WERI-Rb-1 (cell line): ENCODE results near the gene SRSF10.

Experiments
- DNase-seq: peaks from one replicate; pipeline ENCODE4 v3.0.0-alpha.2; 2020
- H3K27ac ChIP-seq: fragments of 250-450 bp; sonication (Bioruptor Pico); 2 replicates; pipeline ENCODE4 v1.5.1; 2020; ENCODE audit warnings: mild to moderate bottlenecking, moderate library complexity
- H3K27me3 ChIP-seq: fragments of 250-450 bp; sonication (Bioruptor Pico); 2 replicates; pipeline ENCODE4 v1.5.1; 2021; ENCODE audit warnings: mild to moderate bottlenecking, low read depth, moderate library complexity; ENCODE audit not compliant: insufficient read depth, severe bottlenecking
- H3K36me3 ChIP-seq: fragments of 250-450 bp; sonication (Bioruptor Pico); 2 replicates; pipeline ENCODE4 v1.5.1; 2020; ENCODE audit warnings: mild to moderate bottlenecking, moderate library complexity
- H3K4me3 ChIP-seq: 2 replicates; pipeline ENCODE4 v1.5.1; 2011; ENCODE audit warnings: low read depth, mild to moderate bottlenecking, control low read depth, low read length
- H3K9me3 ChIP-seq: fragments of 250-450 bp; sonication (Bioruptor Pico); 2 replicates; pipeline ENCODE4 v1.5.1; 2021; ENCODE audit warnings: mild to moderate bottlenecking, moderate library complexity; ENCODE audit not compliant: severe bottlenecking
- CTCF ChIP-seq: IDR thresholded peaks from 2 replicates; pipeline ENCODE4 v1.5.1; 2011; ENCODE audit warnings: low read depth, mild to moderate bottlenecking, control low read depth, inconsistent platforms, low read length

The SRSF10 gene

DNA sequence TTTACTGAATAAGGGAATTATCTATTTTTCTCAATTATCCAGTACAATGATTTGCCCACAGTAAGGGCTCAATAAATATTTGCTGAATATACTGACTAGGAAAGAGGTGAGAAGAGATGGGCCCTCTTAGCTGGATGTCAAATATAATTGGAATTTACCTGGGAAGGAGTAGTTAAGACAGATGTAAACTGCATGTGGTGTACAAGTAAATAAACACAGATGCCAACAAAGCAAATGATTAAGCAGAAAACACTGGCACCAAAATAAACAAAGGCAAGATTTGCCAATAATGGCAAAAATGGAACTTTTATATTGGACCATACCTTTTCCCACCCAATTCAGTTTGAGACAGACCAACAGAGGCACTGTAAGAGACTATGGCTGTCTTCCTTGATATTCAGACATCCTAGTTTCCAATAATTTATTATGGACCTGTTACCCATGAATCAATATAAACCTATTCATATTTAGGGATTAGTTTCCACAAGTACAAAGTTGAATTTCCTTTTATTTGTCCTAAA lies 13.1 kb downstream of the SRSF10 start:
- no peak for TF ChIP-seq CTCF
- Histone ChIP-seq H3K4me3 (no peak overlapping the region), H3K27ac (no peak overlapping the region), H3K27me3 (no peaks in the 10 kb centered on the region), H3K36me3 (peaks cover 81% of the 10 kb centered on the region), H3K9me3 (no peaks in the 10 kb centered on the region)
- DNase-seq: no peak

DNA sequence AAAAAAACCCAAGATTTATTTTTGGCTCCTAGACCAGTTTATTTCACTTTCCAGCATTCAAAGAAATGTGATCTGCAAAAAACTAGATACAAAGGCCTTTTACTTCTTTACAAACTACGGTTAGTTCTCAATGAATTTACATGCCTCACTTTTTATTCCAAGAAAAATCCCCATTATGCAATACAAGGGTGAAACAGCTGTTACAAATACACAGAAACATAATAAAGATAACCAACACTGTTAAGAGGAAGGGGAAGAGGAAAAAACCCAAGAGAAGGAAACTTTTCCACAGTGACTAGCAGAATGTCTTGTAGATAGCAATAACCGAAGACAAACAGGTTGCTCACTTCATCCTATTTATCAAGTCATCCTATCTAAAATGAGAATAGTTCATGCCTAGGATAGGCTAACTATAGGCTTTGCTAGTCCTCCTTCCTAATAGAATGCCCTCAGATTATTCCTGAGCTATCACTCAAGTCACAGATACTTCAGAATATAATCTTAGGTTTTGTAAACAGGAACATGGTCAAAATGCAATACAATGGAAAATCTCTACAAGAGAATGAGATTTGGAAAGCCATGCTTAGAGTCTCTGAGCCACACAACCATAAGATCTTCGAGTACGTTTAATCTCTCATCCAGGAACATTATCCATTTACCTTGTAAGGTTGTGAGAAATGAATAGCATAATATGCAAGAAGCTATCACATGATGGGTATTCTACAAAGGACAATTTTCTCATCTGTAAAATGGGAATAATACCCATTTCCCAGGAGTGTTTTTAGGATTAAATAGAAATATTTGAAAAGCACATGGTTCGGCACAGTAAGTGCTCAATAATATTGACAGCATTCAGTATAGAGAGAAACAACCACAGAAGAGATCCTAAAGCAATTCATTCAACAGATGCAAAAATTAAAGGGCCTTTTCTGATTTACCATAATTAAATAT lies 15.1 kb downstream of the SRSF10 start:
- TF ChIP-seq CTCF: no peak
- no peak for DNase-seq
- Histone ChIP-seq H3K9me3 (no peaks in the 10 kb centered on the region), H3K27me3 (no peaks in the 10 kb centered on the region), H3K4me3 (no peak overlapping the region), H3K27ac (no peak overlapping the region), H3K36me3 (peaks cover 73% of the 10 kb centered on the region)

DNA sequence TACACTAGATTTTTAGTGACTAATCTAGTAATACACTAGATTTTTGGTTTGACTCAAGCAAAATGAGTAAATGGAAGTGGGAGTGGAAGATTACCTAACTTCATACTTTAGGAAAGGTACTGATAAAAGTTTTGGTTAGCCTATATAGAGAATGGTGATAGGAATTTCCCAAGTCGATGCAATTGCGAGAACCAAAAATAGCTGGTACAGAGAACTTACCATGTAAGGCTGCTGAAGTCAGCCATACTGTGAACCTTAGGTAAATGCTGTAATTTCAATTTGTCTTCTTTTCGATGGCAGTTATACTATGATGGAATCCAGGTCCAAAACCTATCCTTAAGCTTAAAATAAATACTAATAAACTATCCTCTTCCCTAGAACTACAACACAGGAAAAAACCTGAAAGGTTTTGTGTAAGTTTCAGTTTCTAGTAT lies 15.9 kb downstream of the SRSF10 start:
- Histone ChIP-seq H3K27me3 (no peaks in the 10 kb centered on the region), H3K4me3 (no peak overlapping the region), H3K27ac (no peak overlapping the region), H3K36me3 (peaks cover 72% of the 10 kb centered on the region), H3K9me3 (no peaks in the 10 kb centered on the region)
- no peak for DNase-seq
- no peak for TF ChIP-seq CTCF

DNA sequence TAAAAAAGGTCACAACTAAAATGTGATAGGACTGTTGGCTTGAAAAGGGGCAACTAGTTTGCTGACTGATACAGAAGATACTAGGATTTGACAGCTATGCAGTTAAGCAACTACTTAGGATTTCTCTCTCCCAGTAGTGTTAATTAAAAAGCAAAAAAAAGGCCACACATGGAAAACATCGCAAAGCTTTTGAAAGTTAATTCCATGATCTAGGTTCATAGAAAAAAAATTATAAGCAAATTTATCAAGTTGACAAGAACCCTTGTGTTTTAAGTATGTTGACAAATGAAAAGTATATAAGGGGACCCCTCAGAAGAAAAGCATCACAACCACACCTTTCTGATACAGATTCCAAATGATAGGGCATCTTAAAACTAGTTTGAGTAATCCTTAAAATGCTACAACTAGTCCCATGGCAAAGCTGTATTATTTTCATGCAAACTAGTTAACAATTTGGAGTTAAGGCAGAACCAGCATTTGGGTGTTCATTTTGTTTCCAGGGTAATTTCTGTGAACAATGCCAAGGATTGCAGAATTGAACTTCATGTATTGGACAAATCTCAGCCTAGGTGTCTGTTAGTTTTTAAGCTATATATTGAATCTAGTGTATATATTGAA lies 16.4 kb downstream of the SRSF10 start:
- Histone ChIP-seq H3K27ac (no peak overlapping the region), H3K36me3 (peaks cover 67% of the 10 kb centered on the region)

More for the DNA sequence above, 16.4 kb downstream of the SRSF10 start:
- no peaks in the 10 kb centered on the region for H3K9me3 ChIP-seq
- no peak overlapping the region for H3K4me3 ChIP-seq
- DNase-seq: no peak
- no peaks in the 10 kb centered on the region for H3K27me3 ChIP-seq
- TF ChIP-seq CTCF: no peak
